Measurements from ENCODE around the gene CROCC2.

The CROCC2 gene

GRCh38 chr2:241030883-241031282 is 124.7 kb downstream of the CROCC2 start:
- H3K27ac ChIP-seq (ENCODE audit: low read depth, low read length): no peak overlapping the region
- TF ChIP-seq, protein P1, sequence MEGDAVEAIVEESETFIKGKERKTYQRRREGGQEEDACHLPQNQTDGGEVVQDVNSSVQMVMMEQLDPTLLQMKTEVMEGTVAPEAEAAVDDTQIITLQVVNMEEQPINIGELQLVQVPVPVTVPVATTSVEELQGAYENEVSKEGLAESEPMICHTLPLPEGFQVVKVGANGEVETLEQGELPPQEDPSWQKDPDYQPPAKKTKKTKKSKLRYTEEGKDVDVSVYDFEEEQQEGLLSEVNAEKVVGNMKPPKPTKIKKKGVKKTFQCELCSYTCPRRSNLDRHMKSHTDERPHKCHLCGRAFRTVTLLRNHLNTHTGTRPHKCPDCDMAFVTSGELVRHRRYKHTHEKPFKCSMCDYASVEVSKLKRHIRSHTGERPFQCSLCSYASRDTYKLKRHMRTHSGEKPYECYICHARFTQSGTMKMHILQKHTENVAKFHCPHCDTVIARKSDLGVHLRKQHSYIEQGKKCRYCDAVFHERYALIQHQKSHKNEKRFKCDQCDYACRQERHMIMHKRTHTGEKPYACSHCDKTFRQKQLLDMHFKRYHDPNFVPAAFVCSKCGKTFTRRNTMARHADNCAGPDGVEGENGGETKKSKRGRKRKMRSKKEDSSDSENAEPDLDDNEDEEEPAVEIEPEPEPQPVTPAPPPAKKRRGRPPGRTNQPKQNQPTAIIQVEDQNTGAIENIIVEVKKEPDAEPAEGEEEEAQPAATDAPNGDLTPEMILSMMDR (IDR thresholded peaks at IDR 0.05; ENCODE audit: insufficient read depth, low read length, poor library complexity, severe bottlenecking): no peak
- no peak for TF ChIP-seq EZH2phosphoT487 (conservative IDR thresholded peaks at IDR 0.05; ENCODE audit: low read length)
- no peaks in the 10 kb centered on the region for H3K79me2 ChIP-seq (ENCODE audit: insufficient read depth, low read length)
- H2AFZ ChIP-seq (ENCODE audit: low read depth, low read length, severe bottlenecking): no peak overlapping the region
- H3K4me3 ChIP-seq (ENCODE audit: insufficient read depth, low read length, poor library complexity, severe bottlenecking): no peak overlapping the region
- H3F3A ChIP-seq (ENCODE audit: insufficient read depth): no peaks in the 10 kb centered on the region
- H3K36me3 ChIP-seq (ENCODE audit: low read length): no peaks in the 10 kb centered on the region
- no peak overlapping the region for H3K9ac ChIP-seq (ENCODE audit: low read length)
- no peaks in the 10 kb centered on the region for H3K9me2 ChIP-seq (replicated peaks; ENCODE audit: insufficient read depth, low read length)
- 0 out of 2 replicates have a peak, but pooled peaks cover 4% of the 10 kb centered on the region for H3K27me3 ChIP-seq (ENCODE audit: low read length)
- H4K20me1 ChIP-seq (ENCODE audit: low read depth, low read length): no peaks in the 10 kb centered on the region
- peaks cover 8% of the 10 kb centered on the region; the same call in 1 of the 2 replicates for H3K9me3 ChIP-seq (ENCODE audit: insufficient read depth, low read length)
- H3K4me2 ChIP-seq (ENCODE audit: low read depth, low read length, poor library complexity, severe bottlenecking): no peak overlapping the region

DNA sequence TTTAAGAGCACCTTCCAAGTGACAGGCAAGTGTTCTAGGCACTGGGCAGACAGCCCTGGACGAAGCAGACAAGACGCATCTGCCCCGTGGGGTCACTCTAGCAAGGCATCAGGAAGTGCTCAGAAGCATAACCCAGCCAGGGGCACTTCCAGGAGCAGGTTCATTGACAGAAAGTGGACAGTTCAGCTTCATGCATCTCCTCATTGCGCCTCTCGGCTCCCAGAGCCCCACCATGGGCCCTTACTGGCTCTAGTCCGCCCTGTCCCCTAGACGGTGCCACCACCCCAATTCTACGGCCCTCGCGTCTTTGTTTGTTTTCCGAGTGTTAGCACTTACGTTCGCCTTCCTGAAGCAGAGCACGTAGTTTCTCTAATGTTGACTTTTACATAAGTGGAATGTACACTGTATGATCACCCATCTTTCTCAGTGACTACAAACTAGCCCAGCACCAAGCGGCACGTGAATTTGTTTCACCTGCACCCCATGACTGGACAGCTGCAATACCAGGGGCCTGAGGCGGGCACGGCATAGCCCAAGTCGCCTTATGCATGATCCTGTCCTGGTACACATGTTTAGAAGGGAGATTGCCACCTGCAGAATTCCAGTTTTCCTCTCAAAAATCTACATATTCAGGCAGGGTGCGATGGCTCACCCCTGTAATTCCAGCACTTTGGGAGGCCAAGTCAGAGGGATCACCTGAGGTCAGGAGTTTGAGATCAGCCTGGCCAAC is 125.5 kb downstream of the CROCC2 start:
- H3K9ac ChIP-seq (ENCODE audit: low read length): no peak overlapping the region
- H2AFZ ChIP-seq (ENCODE audit: low read depth, low read length, severe bottlenecking): no peak overlapping the region
- H3K4me2 ChIP-seq (ENCODE audit: low read depth, low read length, poor library complexity, severe bottlenecking): no peak overlapping the region
- H4K20me1 ChIP-seq (ENCODE audit: low read depth, low read length): no peaks in the 10 kb centered on the region
- H3K79me2 ChIP-seq (ENCODE audit: insufficient read depth, low read length): no peaks in the 10 kb centered on the region
- no peaks in the 10 kb centered on the region for H3K27me3 ChIP-seq (ENCODE audit: low read length)
- H3K9me2 ChIP-seq (replicated peaks; ENCODE audit: insufficient read depth, low read length): no peaks in the 10 kb centered on the region
- no peak overlapping the region for H3K27ac ChIP-seq (ENCODE audit: low read depth, low read length)
- peaks cover 3% of the 10 kb centered on the region; the same call in 1 of the 2 replicates for H3K9me3 ChIP-seq (ENCODE audit: insufficient read depth, low read length)
- no peak overlapping the region for H3K4me3 ChIP-seq (ENCODE audit: insufficient read depth, low read length, poor library complexity, severe bottlenecking)
- H3K36me3 ChIP-seq (ENCODE audit: low read length): no peaks in the 10 kb centered on the region
- no peaks in the 10 kb centered on the region for H3F3A ChIP-seq (ENCODE audit: insufficient read depth)
- TF ChIP-seq EZH2phosphoT487 (conservative IDR thresholded peaks at IDR 0.05; ENCODE audit: low read length): no peak
- TF ChIP-seq, protein P1 (IDR thresholded peaks at IDR 0.05; ENCODE audit: insufficient read depth, low read length, poor library complexity, severe bottlenecking): no peak

DNA sequence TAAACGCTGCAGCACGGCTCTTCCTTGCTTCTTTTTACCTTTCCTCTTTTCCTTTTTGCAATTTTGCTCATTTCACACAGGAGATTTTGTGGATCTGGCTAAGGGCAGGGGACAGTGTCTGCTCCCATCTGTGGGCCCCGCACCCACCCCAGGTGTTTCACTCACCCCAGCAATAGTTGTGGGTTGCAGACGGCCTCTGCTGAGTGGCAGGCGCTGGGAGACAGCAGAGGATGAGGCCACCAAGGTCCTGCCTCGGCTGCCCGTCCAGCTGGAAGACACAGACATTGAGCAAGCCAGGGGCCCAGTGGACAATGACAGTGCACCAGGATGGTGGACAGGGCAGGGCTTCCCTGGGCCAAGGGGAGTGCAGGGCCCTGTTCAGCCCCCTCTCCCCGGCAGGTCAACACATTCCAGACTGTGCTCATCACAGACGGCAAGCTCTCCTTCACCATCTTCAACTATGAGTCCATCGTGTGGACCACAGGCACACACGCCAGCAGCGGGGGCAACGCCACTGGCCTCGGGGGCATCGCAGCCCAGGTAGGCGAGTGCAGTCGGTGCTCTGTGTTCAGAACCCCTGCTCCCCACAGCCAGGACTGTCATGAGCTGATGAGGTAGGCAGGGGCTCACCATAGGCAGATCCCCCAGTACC is 127.3 kb downstream of the CROCC2 start:
- no peaks in the 10 kb centered on the region for H4K20me1 ChIP-seq (ENCODE audit: low read depth, low read length)

More for the DNA sequence above, 127.3 kb downstream of the CROCC2 start:
- TF ChIP-seq, protein P1 (IDR thresholded peaks at IDR 0.05; ENCODE audit: insufficient read depth, low read length, poor library complexity, severe bottlenecking): no peak
- TF ChIP-seq EZH2phosphoT487 (conservative IDR thresholded peaks at IDR 0.05; ENCODE audit: low read length): no peak
- no peak overlapping the region for H3K4me2 ChIP-seq (ENCODE audit: low read depth, low read length, poor library complexity, severe bottlenecking)
- H3K27me3 ChIP-seq (ENCODE audit: low read length): no peaks in the 10 kb centered on the region
- no peak overlapping the region for H3K27ac ChIP-seq (ENCODE audit: low read depth, low read length)
- H3F3A ChIP-seq (ENCODE audit: insufficient read depth): no peaks in the 10 kb centered on the region
- no peaks in the 10 kb centered on the region for H3K79me2 ChIP-seq (ENCODE audit: insufficient read depth, low read length)
- no peaks in the 10 kb centered on the region for H3K9me3 ChIP-seq (ENCODE audit: insufficient read depth, low read length)
- H3K9me2 ChIP-seq (replicated peaks; ENCODE audit: insufficient read depth, low read length): no peaks in the 10 kb centered on the region
- H3K9ac ChIP-seq (ENCODE audit: low read length): no peak overlapping the region
- H2AFZ ChIP-seq (ENCODE audit: low read depth, low read length, severe bottlenecking): no peak overlapping the region
- H3K36me3 ChIP-seq (ENCODE audit: low read length): no peaks in the 10 kb centered on the region
- no peak overlapping the region for H3K4me3 ChIP-seq (ENCODE audit: insufficient read depth, low read length, poor library complexity, severe bottlenecking)
